HepG2 (cell line): ENCODE data around the gene TMEM145. TPM values are rescaled to one million over a fixed set of nuclear protein-coding genes. Genes with fewer than 3 reads are reported as not detected.
A peak's percentile ranks its signal among the peaks of the same experiment; 100 is the strongest.

Experiments
- DMAP1 ChIP-seq: IDR thresholded peaks from 2 replicates; pipeline ENCODE4 v1.6.1; 2016
- KAT8 ChIP-seq: IDR thresholded peaks from 2 replicates; pipeline ENCODE4 v1.6.1; 2016; ENCODE audit warnings: missing genetic modification reagents, missing compliant biosample characterization
- RBFOX2 ChIP-seq: fragments of 200-400 bp; formaldehyde crosslinking; IDR thresholded peaks from 2 replicates; pipeline ENCODE4 v1.6.1; 2017; ENCODE audit warnings: low read depth, mild to moderate bottlenecking, low read length
- SP5 ChIP-seq: IDR thresholded peaks from 2 replicates; pipeline ENCODE4 v1.6.1; 2016; ENCODE audit warnings: low read depth, borderline replicate concordance
- TAF15 ChIP-seq: fragments of 200-400 bp; formaldehyde crosslinking; IDR thresholded peaks from one replicate; pipeline ENCODE4 v1.6.1; 2018; ENCODE audit warnings: mild to moderate bottlenecking, low read depth, low read length; ENCODE audit not compliant: poor library complexity, severe bottlenecking
- ZNF17 ChIP-seq: sonication (generic); formaldehyde crosslinking; IDR thresholded peaks from 2 replicates; pipeline ENCODE4 v1.5.0; 2020; ENCODE audit warnings: mild to moderate bottlenecking, missing genetic modification reagents
- ZNF430 ChIP-seq: sonication (generic); formaldehyde crosslinking; IDR thresholded peaks from 2 replicates; pipeline ENCODE4 v1.9.0; 2021; ENCODE audit warnings: mild to moderate bottlenecking, missing genetic modification reagents
- ZNF484 ChIP-seq: sonication (generic); formaldehyde crosslinking; IDR thresholded peaks from 2 replicates; pipeline ENCODE4 v1.5.1; 2020; ENCODE audit warnings: mild to moderate bottlenecking, low read depth, missing genetic modification reagents, borderline replicate concordance
- ZNF841 ChIP-seq: sonication (generic); formaldehyde crosslinking; IDR thresholded peaks from 2 replicates; pipeline ENCODE4 v1.8.1; 2023; ENCODE audit warnings: missing genetic modification reagents, borderline replicate concordance
- polyA plus RNA-seq, 8 experiments: library from polyadenylated mRNA; depleted of rRNA in 3 of 8; stranded (reverse) in 7 of 8; unstranded in 1 of 8; fragments of >200 nt; fragmentation: Illumina TruSeq in 4 of 8; extraction: Trizol in 4 of 8; gene quantifications; 2 replicates each; pipeline versions ENCODE4 v1.2.1 to v1.2.3, GENCODE V29; 2011 to 2016; ENCODE audit warnings: low read depth in 4 of 8, missing spikeins in 1 of 8, mixed read lengths in 1 of 8; ENCODE audit not compliant: insufficient read depth in 1 of 8
- total RNA-seq, 5 experiments: library from RNA; depleted of rRNA; stranded (reverse); fragments of >200 nt; fragmentation: Illumina TruSeq; extraction: Trizol; gene quantifications; 2 replicates each; pipeline ENCODE4 v1.2.3, GENCODE V29; 2016; ENCODE audit warnings: low read depth in 1 of 5
- TF ChIP-seq, protein P1 (sequence below): fragments of 450-650 bp; IDR thresholded peaks from 2 replicates; pipeline ENCODE4 v1.6.1; 2016
- TF ChIP-seq, protein P2 (sequence below): IDR thresholded peaks from 2 replicates; pipeline ENCODE4 v1.6.1; 2016; ENCODE audit warnings: mild to moderate bottlenecking, missing biosample characterization, missing genetic modification reagents
- TF ChIP-seq, protein P3 (sequence below): IDR thresholded peaks from 2 replicates; pipeline ENCODE4 v1.6.1; 2012; ENCODE audit warnings: low read length, improper control_type of control experiment
- TF ChIP-seq, protein P4 (sequence below): IDR thresholded peaks from 2 replicates; pipeline ENCODE4 v1.6.1; 2016; ENCODE audit warnings: low read depth, missing genetic modification reagents, missing compliant biosample characterization
- TF ChIP-seq, protein P5 (sequence below): sonication (generic); formaldehyde crosslinking; IDR thresholded peaks from 2 replicates; pipeline ENCODE4 v1.5.0; 2020; ENCODE audit warnings: missing genetic modification reagents

The TMEM145 gene
- total and polyA plus RNA-seq, 2 of the 13 experiments (the other 11 are each of a cell fraction or from before 2014, with no cell fraction given): 0.07 to 5.1 TPM

DNA sequence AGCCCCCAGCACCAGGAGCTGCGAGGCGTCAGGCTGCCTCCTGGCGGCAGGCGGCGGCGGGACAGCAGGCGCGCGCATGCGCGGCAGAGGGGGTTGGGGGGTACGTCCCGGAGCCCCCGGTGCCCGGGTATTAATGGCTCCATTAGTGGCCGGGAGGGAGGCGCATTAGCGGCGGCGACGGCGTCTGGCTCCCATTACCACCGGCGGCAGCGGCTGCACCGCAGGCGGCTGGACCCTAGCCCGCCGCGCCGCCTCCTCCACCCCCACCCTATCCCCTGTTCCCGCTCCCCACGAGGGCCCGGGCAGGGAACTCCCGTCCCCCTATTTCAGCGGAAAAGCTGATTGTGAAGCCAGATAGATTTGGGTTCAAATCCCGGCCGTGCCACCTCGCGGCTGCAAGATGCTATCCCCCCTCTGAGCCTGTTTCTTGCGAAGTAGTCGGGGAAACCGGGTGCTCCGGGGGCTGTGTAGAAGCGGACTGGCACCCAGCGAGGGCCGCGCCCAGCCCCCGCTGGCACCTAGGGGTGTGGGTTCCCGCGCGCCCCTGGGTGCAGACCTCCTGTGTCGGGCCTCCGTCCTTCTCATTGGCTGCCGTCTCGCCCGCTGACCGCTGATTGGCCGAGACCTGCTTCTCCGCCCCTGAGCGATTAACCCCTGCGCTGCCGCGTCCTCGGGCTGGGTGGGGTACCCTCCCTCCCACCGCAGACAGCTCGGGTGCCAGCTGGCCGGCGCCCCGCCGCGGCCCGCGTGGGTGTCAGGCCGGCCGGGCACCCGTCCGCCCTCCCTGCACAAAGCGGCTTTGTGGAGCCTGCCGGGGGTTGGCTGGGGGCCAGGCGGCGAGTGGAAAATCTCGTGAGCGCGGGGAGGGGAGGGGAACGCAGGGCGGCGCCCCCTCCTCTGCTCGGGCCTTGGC lies 33.0 kb upstream of the TMEM145 start (continued):
- TF ChIP-seq DMAP1 (CRISPR knock-in tag) (no peak), TAF15 (peak; percentile 39), ZNF841 (CRISPR knock-in tag) (no peak), SP5 (CRISPR knock-in tag) (peak; percentile 55), ZNF484 (no peak), ZNF430 (CRISPR knock-in tag) (peak; percentile 14; the same call in 1 of the 2 replicates), RBFOX2 (peak; percentile 89), KAT8 (CRISPR knock-in tag) (peak; percentile 38; the same call in 1 of the 2 replicates), ZNF17 (CRISPR knock-in tag) (no peak)
- TF ChIP-seq, protein P1, sequence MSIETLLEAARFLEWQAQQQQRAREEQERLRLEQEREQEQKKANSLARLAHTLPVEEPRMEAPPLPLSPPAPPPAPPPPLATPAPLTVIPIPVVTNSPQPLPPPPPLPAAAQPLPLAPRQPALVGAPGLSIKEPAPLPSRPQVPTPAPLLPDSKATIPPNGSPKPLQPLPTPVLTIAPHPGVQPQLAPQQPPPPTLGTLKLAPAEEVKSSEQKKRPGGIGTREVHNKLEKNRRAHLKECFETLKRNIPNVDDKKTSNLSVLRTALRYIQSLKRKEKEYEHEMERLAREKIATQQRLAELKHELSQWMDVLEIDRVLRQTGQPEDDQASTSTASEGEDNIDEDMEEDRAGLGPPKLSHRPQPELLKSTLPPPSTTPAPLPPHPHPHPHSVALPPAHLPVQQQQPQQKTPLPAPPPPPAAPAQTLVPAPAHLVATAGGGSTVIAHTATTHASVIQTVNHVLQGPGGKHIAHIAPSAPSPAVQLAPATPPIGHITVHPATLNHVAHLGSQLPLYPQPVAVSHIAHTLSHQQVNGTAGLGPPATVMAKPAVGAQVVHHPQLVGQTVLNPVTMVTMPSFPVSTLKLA: no peak
- TF ChIP-seq, protein P2, sequence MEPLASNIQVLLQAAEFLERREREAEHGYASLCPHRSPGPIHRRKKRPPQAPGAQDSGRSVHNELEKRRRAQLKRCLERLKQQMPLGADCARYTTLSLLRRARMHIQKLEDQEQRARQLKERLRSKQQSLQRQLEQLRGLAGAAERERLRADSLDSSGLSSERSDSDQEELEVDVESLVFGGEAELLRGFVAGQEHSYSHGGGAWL (CRISPR knock-in tag): no peak
- TF ChIP-seq, protein P3, sequence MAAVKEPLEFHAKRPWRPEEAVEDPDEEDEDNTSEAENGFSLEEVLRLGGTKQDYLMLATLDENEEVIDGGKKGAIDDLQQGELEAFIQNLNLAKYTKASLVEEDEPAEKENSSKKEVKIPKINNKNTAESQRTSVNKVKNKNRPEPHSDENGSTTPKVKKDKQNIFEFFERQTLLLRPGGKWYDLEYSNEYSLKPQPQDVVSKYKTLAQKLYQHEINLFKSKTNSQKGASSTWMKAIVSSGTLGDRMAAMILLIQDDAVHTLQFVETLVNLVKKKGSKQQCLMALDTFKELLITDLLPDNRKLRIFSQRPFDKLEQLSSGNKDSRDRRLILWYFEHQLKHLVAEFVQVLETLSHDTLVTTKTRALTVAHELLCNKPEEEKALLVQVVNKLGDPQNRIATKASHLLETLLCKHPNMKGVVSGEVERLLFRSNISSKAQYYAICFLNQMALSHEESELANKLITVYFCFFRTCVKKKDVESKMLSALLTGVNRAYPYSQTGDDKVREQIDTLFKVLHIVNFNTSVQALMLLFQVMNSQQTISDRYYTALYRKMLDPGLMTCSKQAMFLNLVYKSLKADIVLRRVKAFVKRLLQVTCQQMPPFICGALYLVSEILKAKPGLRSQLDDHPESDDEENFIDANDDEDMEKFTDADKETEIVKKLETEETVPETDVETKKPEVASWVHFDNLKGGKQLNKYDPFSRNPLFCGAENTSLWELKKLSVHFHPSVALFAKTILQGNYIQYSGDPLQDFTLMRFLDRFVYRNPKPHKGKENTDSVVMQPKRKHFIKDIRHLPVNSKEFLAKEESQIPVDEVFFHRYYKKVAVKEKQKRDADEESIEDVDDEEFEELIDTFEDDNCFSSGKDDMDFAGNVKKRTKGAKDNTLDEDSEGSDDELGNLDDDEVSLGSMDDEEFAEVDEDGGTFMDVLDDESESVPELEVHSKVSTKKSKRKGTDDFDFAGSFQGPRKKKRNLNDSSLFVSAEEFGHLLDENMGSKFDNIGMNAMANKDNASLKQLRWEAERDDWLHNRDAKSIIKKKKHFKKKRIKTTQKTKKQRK: no peak
- TF ChIP-seq, protein P4, sequence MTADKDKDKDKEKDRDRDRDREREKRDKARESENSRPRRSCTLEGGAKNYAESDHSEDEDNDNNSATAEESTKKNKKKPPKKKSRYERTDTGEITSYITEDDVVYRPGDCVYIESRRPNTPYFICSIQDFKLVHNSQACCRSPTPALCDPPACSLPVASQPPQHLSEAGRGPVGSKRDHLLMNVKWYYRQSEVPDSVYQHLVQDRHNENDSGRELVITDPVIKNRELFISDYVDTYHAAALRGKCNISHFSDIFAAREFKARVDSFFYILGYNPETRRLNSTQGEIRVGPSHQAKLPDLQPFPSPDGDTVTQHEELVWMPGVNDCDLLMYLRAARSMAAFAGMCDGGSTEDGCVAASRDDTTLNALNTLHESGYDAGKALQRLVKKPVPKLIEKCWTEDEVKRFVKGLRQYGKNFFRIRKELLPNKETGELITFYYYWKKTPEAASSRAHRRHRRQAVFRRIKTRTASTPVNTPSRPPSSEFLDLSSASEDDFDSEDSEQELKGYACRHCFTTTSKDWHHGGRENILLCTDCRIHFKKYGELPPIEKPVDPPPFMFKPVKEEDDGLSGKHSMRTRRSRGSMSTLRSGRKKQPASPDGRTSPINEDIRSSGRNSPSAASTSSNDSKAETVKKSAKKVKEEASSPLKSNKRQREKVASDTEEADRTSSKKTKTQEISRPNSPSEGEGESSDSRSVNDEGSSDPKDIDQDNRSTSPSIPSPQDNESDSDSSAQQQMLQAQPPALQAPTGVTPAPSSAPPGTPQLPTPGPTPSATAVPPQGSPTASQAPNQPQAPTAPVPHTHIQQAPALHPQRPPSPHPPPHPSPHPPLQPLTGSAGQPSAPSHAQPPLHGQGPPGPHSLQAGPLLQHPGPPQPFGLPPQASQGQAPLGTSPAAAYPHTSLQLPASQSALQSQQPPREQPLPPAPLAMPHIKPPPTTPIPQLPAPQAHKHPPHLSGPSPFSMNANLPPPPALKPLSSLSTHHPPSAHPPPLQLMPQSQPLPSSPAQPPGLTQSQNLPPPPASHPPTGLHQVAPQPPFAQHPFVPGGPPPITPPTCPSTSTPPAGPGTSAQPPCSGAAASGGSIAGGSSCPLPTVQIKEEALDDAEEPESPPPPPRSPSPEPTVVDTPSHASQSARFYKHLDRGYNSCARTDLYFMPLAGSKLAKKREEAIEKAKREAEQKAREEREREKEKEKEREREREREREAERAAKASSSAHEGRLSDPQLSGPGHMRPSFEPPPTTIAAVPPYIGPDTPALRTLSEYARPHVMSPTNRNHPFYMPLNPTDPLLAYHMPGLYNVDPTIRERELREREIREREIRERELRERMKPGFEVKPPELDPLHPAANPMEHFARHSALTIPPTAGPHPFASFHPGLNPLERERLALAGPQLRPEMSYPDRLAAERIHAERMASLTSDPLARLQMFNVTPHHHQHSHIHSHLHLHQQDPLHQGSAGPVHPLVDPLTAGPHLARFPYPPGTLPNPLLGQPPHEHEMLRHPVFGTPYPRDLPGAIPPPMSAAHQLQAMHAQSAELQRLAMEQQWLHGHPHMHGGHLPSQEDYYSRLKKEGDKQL: no peak
- TF ChIP-seq, protein P5, sequence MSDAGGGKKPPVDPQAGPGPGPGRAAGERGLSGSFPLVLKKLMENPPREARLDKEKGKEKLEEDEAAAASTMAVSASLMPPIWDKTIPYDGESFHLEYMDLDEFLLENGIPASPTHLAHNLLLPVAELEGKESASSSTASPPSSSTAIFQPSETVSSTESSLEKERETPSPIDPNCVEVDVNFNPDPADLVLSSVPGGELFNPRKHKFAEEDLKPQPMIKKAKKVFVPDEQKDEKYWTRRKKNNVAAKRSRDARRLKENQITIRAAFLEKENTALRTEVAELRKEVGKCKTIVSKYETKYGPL (CRISPR knock-in tag): no peak
